AG09309 (cell line): ENCODE results near the gene FNTB.

ENCODE experiments used
- DNase-seq: peaks from one replicate; pipeline ENCODE4 v3.0.0-alpha.2; 2010; ENCODE audit warnings: low read depth
- H3K4me3 ChIP-seq: 2 replicates; pipeline ENCODE4 v1.5.1; 2011; ENCODE audit warnings: mild to moderate bottlenecking, low read depth, low read length, moderate library complexity; ENCODE audit not compliant: control insufficient read depth
- TF ChIP-seq, protein P1 (sequence below): IDR thresholded peaks from 2 replicates; pipeline ENCODE4 v1.5.1; 2011; ENCODE audit warnings: mild to moderate bottlenecking, low read depth, low read length, inconsistent platforms; ENCODE audit not compliant: insufficient read depth, control insufficient read depth; ENCODE audit errors: missing control alignments

The FNTB gene

GRCh38 chr14:65074449-65075150, 87.9 kb downstream of the FNTB start:
- H3K4me3 ChIP-seq = no peak overlapping the region
- TF ChIP-seq, protein P1, sequence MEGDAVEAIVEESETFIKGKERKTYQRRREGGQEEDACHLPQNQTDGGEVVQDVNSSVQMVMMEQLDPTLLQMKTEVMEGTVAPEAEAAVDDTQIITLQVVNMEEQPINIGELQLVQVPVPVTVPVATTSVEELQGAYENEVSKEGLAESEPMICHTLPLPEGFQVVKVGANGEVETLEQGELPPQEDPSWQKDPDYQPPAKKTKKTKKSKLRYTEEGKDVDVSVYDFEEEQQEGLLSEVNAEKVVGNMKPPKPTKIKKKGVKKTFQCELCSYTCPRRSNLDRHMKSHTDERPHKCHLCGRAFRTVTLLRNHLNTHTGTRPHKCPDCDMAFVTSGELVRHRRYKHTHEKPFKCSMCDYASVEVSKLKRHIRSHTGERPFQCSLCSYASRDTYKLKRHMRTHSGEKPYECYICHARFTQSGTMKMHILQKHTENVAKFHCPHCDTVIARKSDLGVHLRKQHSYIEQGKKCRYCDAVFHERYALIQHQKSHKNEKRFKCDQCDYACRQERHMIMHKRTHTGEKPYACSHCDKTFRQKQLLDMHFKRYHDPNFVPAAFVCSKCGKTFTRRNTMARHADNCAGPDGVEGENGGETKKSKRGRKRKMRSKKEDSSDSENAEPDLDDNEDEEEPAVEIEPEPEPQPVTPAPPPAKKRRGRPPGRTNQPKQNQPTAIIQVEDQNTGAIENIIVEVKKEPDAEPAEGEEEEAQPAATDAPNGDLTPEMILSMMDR = no peak
- no peak for DNase-seq

- TF ChIP-seq, protein P1 = no peak
- no peak overlapping the region for H3K4me3 ChIP-seq
- no peak for DNase-seq
Measured at GRCh38 chr14:65075628-65076325, 89.1 kb downstream of the FNTB start.

GRCh38 chr14:65077318-65077717, 90.6 kb downstream of the FNTB start:
- no peak overlapping the region for H3K4me3 ChIP-seq
- no peak for DNase-seq
- TF ChIP-seq, protein P1 = no peak

- DNase-seq = no peak
Measured at GRCh38 chr14:65079201-65079600, 92.5 kb downstream of the FNTB start.

DNA sequence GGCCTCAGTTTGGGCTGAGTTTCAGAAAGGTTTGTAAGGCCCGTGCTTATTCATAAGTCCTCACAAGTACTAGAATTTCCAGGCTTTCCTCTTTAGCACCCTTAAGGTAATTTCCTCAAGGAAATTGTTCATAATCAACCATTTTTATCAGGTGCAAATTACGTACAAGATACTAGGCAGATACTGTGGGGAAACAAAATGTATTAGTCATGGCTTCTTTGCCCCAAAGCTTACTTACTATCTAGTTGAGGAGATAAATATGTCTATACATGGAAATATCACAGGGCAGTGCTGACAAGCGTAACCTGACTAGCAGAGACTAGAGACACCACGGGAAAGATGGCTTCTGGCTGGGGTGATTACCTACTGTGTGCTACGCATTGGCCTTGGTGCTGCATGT, 93.1 kb downstream of the FNTB start:
- DNase-seq = no peak
- TF ChIP-seq, protein P1 = no peak
- H3K4me3 ChIP-seq = no peak overlapping the region

More at GRCh38 chr14:65079201-65079600, 92.5 kb downstream of the FNTB start:
- TF ChIP-seq, protein P1 = no peak
- H3K4me3 ChIP-seq = no peak overlapping the region

DNA sequence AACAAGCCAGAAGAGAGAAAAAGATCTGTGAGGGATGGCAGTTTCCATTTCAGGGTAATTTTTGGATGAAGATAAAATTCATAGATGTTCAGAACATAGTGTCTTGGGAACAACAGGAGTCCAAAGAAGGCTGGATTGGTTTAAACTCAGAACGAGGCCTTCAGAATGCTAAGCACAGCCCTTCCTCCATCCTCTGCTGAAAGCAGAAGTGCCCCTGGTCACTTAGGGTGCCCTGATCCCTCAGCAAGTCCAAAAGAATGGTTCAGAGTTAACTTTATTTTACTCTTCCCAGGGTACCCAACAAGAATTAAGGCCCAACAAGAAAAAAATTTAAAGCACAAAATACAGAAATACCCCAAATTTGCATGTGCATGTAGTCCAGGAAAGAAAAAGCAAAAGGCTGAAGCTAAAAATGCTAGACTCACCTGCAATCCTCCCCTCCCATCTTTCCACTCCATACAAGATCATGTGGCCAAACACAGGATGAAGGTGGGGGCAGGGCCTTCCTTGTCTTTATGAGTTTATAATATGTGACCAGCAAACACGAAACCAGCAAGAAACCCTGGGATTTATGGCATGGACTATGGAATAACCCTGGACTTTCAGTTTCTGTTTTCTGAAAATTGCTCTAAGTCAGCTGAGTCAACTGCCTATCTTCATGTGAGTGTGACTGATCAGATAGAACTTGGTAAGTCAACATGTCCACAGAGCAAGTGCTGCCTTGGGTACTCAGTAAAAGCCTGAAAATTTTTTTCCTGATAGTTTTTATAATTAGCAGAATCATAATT, 94.5 kb downstream of the FNTB start:
- no peak for DNase-seq
- TF ChIP-seq, protein P1 = no peak
- no peak overlapping the region for H3K4me3 ChIP-seq
